ENCODE results near the gene PRRT2.

Gene PRRT2

GRCh38 chr16:29808219-29808900 lies 3.6 kb upstream of the PRRT2 start:
- peaks cover 58 to 67% (median 62%) of the 10 kb centered on the region in 10 experiments for H3K4me1 ChIP-seq

DNA sequence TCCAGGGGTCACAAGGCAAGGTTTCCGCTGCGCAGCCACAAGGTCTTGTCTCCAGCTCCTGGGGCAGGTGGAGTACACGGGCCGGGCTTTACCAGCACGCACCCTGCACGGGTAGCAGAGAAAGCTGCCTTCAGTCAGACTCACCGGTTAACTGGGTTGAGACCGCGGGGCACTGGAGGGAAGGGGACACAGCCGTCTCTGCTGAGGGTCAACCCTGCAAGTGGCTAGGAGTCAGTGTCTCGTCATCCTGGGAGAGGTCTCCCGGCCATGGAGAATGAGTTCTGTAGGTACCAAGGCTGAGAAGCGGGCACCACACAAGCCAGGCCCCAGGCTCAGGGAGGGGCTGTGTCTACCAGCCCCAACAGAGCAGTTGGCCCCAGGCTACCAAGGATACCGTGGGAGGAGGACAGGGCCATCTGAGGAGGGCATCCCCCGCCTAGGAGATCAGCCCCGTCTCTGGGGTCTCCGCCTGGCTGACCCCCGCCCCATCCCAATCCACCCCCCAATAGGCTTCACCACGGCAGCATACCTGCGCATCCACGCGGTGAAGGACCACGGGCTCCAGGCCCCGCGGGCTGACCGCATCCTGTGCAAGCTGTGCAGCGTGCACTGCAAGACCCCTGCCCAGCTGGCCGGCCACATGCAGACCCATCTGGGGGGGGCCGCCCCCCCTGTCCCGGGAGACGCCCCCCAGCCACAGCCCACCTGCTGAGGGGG lies 2.8 kb upstream of the PRRT2 start:
- H3K4me3 ChIP-seq = peak overlapping the region; percentile 74 to 88 (median 81)

More at GRCh38 chr16:29808219-29808900, 3.6 kb upstream of the PRRT2 start:
- peak overlapping the region; percentile 90 to 99 (median 96) for H3K9ac ChIP-seq
- no peaks in the 10 kb centered on the region for H3K9me3 ChIP-seq (replicated peaks in 1 of 11)
- H3K36me3 ChIP-seq = peaks cover 11 to 47% (median 28%) of the 10 kb centered on the region in 11 experiments; a peak in 20 of 22 replicates
- TF ChIP-seq Cebpa-rat (IDR thresholded peaks at IDR 0.05) = no peak
- H3K27ac ChIP-seq = peak overlapping the region; percentile 79 to 98 (median 96); a peak in 21 of 22 replicates
- peak overlapping the region; percentile 74 to 88 (median 81) for H3K4me3 ChIP-seq
- H4K20me1 ChIP-seq = peaks cover 24 to 44% (median 37%) of the 10 kb centered on the region in 11 experiments; a peak in 21 of 22 replicates
- peaks cover 0 to 11% (median 0%) of the 10 kb centered on the region in 11 experiments; a peak in 3 of 22 replicates for H3K27me3 ChIP-seq
- H3K4me2 ChIP-seq = peak overlapping the region; percentile 95 to 100 (median 100)

GRCh38 chr16:29809850-29810698 lies 1.9 kb upstream of the PRRT2 start:
- Histone ChIP-seq H3K36me3 (peaks cover 11 to 36% (median 25%) of the 10 kb centered on the region in 11 experiments; a peak in 20 of 22 replicates), H4K20me1 (peaks cover 24 to 44% (median 37%) of the 10 kb centered on the region in 11 experiments; a peak in 21 of 22 replicates), H3K27me3 (peaks cover 0 to 11% (median 0%) of the 10 kb centered on the region in 11 experiments; a peak in 3 of 22 replicates), H3K9ac (peak overlapping the region; percentile 68 to 99 (median 96)), H3K4me1 (peaks cover 62 to 67% (median 64%) of the 10 kb centered on the region in 10 experiments), H3K9me3 (replicated peaks in 1 of 11) (no peaks in the 10 kb centered on the region), H3K4me2 (peak overlapping the region; percentile 95 to 100 (median 100)), H3K27ac (peak overlapping the region in 10 of 11 experiments; percentile 23 to 98 (median 64); a peak in 18 of 22 replicates), H3K4me3 (peak overlapping the region; percentile 74 to 88 (median 81))
- no peak for TF ChIP-seq Cebpa-rat (IDR thresholded peaks at IDR 0.05)

More for the DNA sequence above, 2.8 kb upstream of the PRRT2 start:
- peak overlapping the region; percentile 90 to 99 (median 96) for H3K9ac ChIP-seq
- peaks cover 58 to 67% (median 62%) of the 10 kb centered on the region in 10 experiments for H3K4me1 ChIP-seq
- peak overlapping the region in 10 of 11 experiments; percentile 79 to 98 (median 96); a peak in 21 of 22 replicates for H3K27ac ChIP-seq
- no peaks in the 10 kb centered on the region for H3K9me3 ChIP-seq (replicated peaks in 1 of 11)
- peaks cover 24 to 44% (median 37%) of the 10 kb centered on the region in 11 experiments; a peak in 21 of 22 replicates for H4K20me1 ChIP-seq
- no peak for TF ChIP-seq Cebpa-rat (IDR thresholded peaks at IDR 0.05)
- peaks cover 0 to 11% (median 0%) of the 10 kb centered on the region in 11 experiments; a peak in 3 of 22 replicates for H3K27me3 ChIP-seq
- H3K36me3 ChIP-seq = peaks cover 11 to 39% (median 25%) of the 10 kb centered on the region in 11 experiments; a peak in 20 of 22 replicates
- peak overlapping the region; percentile 95 to 100 (median 100) for H3K4me2 ChIP-seq

GRCh38 chr16:29810699-29811169 lies 1.3 kb upstream of the PRRT2 start:
- H3K9me3 ChIP-seq (replicated peaks in 1 of 11) = no peaks in the 10 kb centered on the region
- peaks cover 0 to 11% (median 0%) of the 10 kb centered on the region in 11 experiments; a peak in 3 of 22 replicates for H3K27me3 ChIP-seq
- TF ChIP-seq Cebpa-rat (IDR thresholded peaks at IDR 0.05) = no peak
- H3K9ac ChIP-seq = peak overlapping the region; percentile 68 to 99 (median 96); a peak in 21 of 22 replicates
- peak overlapping the region; percentile 74 to 88 (median 81) for H3K4me3 ChIP-seq
- peaks cover 24 to 44% (median 37%) of the 10 kb centered on the region in 11 experiments; a peak in 21 of 22 replicates for H4K20me1 ChIP-seq
- peaks cover 11 to 36% (median 25%) of the 10 kb centered on the region in 11 experiments; a peak in 20 of 22 replicates for H3K36me3 ChIP-seq
- H3K4me2 ChIP-seq = peak overlapping the region; percentile 95 to 100 (median 100)
- peaks cover 65 to 71% (median 68%) of the 10 kb centered on the region in 10 experiments for H3K4me1 ChIP-seq
- H3K27ac ChIP-seq = peak overlapping the region in 10 of 11 experiments; percentile 23 to 98 (median 64); a peak in 18 of 22 replicates

GRCh38 chr16:29811170-29811895 lies 660 bp upstream of the PRRT2 start:
- no peak for TF ChIP-seq Cebpa-rat (IDR thresholded peaks at IDR 0.05)

DNA sequence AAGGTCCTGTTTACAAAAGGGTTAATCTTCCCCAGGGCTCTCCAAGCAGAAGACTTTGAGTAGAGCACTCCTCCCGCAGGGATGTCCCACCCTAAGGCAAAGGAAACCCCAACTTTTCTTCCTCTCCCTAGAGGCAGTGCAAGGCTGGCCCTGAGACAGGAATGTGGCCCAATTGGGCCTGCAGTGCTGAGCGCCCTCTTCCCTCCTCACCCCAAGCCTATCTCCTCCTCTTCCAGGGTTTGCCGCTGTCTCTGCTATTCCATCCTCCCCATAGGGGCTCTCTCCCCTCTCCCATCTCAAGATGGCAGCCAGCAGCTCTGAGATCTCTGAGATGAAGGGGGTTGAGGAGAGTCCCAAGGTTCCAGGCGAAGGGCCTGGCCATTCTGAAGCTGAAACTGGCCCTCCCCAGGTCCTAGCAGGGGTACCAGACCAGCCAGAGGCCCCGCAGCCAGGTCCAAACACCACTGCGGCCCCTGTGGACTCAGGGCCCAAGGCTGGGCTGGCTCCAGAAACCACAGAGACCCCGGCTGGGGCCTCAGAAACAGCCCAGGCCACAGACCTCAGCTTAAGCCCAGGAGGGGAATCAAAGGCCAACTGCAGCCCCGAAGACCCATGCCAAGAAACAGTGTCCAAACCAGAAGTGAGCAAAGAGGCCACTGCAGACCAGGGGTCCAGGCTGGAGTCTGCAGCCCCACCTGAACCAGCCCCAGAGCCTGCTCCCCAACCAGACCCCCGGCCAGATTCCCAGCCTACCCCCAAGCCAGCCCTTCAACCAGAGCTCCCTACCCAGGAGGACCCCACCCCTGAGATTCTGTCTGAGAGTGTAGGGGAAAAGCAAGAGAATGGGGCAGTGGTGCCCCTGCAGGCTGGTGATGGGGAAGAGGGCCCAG lies 1.0 kb downstream of the PRRT2 start:
- H3K4me1 ChIP-seq = peaks cover 73 to 81% (median 78%) of the 10 kb centered on the region in 10 experiments
- no peaks in the 10 kb centered on the region for H3K9me3 ChIP-seq (replicated peaks in 1 of 11)
- H3K27me3 ChIP-seq = peaks cover 0 to 11% (median 0%) of the 10 kb centered on the region in 11 experiments; a peak in 3 of 22 replicates
- peak overlapping the region; percentile 74 to 88 (median 81); a peak in 19 of 20 replicates for H3K4me3 ChIP-seq
- peaks cover 11 to 32% (median 25%) of the 10 kb centered on the region in 11 experiments; a peak in 20 of 22 replicates for H3K36me3 ChIP-seq
- TF ChIP-seq Cebpa-rat (IDR thresholded peaks at IDR 0.05) = no peak
- H3K27ac ChIP-seq = peak overlapping the region in 7 of 11 experiments; percentile 81 to 98 (median 89); a peak in 13 of 22 replicates
- H4K20me1 ChIP-seq = peaks cover 24 to 44% (median 35%) of the 10 kb centered on the region in 11 experiments; a peak in 21 of 22 replicates
- H3K9ac ChIP-seq = peak overlapping the region in 9 of 11 experiments; percentile 68 to 99 (median 97); a peak in 18 of 22 replicates
- H3K4me2 ChIP-seq = peak overlapping the region; percentile 95 to 100 (median 100)

More at GRCh38 chr16:29811170-29811895, 660 bp upstream of the PRRT2 start:
- peak overlapping the region; percentile 38 to 99 (median 96); a peak in 21 of 22 replicates for H3K9ac ChIP-seq
- no peaks in the 10 kb centered on the region for H3K9me3 ChIP-seq (replicated peaks in 1 of 11)
- peak overlapping the region in 9 of 11 experiments; percentile 27 to 98 (median 65); a peak in 16 of 22 replicates for H3K27ac ChIP-seq
- peaks cover 24 to 44% (median 37%) of the 10 kb centered on the region in 11 experiments; a peak in 21 of 22 replicates for H4K20me1 ChIP-seq
- peaks cover 11 to 36% (median 25%) of the 10 kb centered on the region in 11 experiments; a peak in 20 of 22 replicates for H3K36me3 ChIP-seq
- H3K4me2 ChIP-seq = peak overlapping the region; percentile 95 to 100 (median 100)
- H3K4me1 ChIP-seq = peaks cover 65 to 71% (median 68%) of the 10 kb centered on the region in 10 experiments
- peak overlapping the region; percentile 74 to 88 (median 81) for H3K4me3 ChIP-seq
- H3K27me3 ChIP-seq = peaks cover 0 to 11% (median 0%) of the 10 kb centered on the region in 11 experiments; a peak in 3 of 22 replicates
